ENCODE results near the gene CKAP2. TPM values are rescaled to one million over a fixed set of nuclear protein-coding genes. Genes with fewer than 3 reads are reported as not detected.
"Not testable (repeated sequence)": the region's sequence is repeated elsewhere in the genome, so short reads cannot be mapped to it uniquely, and the experiment has no call there.

CKAP2 gene, protein sequence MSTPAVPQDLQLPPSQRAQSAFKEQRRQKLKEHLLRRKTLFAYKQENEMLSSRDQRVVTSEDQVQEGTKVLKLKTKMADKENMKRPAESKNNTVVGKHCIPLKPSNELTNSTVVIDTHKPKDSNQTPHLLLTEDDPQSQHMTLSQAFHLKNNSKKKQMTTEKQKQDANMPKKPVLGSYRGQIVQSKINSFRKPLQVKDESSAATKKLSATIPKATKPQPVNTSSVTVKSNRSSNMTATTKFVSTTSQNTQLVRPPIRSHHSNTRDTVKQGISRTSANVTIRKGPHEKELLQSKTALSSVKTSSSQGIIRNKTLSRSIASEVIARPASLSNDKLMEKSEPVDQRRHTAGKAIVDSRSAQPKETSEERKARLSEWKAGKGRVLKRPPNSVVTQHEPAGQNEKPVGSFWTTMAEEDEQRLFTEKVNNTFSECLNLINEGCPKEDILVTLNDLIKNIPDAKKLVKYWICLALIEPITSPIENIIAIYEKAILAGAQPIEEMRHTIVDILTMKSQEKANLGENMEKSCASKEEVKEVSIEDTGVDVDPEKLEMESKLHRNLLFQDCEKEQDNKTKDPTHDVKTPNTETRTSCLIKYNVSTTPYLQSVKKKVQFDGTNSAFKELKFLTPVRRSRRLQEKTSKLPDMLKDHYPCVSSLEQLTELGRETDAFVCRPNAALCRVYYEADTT
- 48.5 and 68.5 TPM in 2 replicates for total RNA-seq
- 14.2 TPM for polyA plus RNA-seq (2012)

GRCh38 chr13:52454820-52455676 lies at the start of gene CKAP2:
TSS of gene CKAP2 (plus strand) at chr13:52455478. CDS start at chr13:52455557, 79 bp downstream.
- peak; percentile 96 for DNase-seq (ENCODE audit: low read depth)

DNA sequence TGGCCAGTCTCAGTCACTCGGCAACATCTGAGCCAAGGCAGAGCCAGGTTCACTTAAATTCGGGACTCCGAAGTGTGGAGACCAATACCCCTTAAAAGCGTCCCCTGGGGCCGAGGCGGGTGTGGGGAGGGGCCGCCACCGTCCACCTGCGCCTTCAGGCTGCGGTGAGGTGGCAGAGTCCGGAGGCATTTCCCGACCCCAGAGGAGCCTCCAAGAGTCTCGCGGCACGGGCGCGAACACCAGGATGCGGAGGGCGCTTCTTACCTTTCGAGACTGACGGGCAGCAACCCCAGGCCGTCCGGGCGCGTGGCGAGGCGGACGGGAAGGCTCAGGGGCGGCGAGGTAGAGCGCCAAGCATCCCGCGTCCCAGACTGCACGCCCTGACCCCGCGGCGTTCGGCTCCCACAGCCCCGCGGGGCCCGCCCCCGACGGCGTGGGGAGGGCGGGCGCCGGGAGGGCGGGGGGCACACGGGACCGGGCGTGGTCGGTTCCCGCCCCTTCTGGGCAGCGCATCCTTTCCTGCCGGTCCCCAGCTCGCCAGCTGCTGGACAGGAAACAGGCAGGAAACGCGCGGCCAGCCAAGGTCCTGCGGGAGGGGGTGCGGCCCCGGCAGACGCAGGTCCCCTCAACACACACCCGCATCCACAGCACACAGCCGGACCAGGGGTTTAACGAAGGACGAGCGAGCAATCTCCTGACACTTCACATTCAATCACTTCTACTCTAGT lies 49.3 kb upstream of the CKAP2 start, which contains the start of gene THSD1:
THSD1 (minus strand) TSS at position 406 of the 728 bp plus-strand sequence. CDS start 3,572 bp downstream, outside the sequence.
- peak; percentile 81 for DNase-seq (ENCODE audit: low read depth)

GRCh38 chr13:52406629-52407028 lies 48.6 kb upstream of the CKAP2 start:
- DNase-seq (ENCODE audit: low read depth) = no peak

DNA sequence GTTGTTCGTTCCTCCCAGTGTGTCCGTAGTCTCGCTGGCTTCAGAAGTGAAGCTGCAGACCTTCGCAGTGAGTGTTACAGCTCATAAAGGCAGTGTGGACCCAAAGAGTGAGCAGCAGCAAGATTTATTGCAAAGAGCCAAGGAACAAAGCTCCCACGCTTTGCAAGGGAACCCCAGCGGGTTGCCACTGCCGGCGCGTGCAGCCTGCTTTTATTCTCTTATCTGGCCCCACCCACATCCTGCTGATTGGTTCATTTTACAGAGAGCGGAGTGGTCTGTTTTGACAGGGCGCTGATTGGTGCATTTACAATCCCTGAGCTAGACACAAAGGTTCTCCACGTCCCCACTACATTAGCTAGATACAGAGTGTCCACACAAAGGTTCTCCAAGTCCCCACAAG lies 47.8 kb upstream of the CKAP2 start:
- DNase-seq (ENCODE audit: low read depth) = not testable (repeated sequence)

DNA sequence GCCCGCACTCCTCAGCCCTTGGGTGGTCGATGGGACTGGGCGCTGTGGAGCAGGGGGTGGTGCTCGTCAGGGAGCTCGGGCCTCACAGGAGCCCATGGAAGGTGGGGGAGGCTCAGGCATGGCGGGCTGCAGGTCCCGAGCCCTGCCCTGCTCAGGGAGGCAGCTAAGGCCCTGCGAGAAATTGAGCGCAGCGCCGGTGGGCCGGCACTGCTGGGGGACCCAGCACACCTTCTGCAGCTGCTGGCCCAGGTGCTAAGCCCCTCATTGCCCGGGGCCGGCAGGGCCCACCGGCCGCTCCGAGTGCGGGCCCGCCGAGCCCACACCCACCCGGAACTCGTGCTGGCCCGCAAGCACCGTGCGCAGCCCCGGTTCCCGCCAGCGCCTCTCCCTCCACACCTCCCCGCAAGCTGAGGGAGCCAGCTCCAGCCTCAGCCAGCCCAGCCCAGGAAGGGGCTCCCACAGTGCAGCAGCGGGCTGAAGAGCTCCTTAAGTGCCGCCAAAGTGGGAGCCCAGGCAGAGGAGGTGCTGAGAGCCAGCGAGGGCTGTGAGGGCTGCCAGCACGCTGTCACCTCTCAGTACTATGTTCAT lies 47.1 kb upstream of the CKAP2 start:
- DNase-seq (ENCODE audit: low read depth) = not testable (repeated sequence)

DNA sequence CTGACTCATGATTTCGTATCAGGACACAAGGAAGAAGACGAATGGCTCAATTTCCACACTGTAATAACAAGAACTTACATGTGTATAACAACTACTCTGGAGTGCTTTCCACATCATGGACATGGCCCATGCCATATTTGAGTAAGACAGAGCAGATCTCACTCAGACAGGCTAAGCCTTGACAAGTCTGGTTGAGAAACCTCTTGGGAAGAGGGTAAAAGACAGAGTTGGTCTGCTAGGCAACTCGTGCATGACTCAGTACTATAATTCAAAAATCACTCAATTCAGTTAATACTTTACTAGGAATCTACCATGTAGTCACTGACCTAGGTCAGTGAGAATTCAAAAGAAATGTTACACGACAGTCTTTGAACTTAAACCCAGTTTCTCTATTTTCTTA lies 43.6 kb upstream of the CKAP2 start:
- DNase-seq (ENCODE audit: low read depth) = peak; percentile 48

GRCh38 chr13:52412128-52412527 lies 43.1 kb upstream of the CKAP2 start:
- DNase-seq (ENCODE audit: low read depth) = no peak

GRCh38 chr13:52414051-52414450 lies 41.2 kb upstream of the CKAP2 start:
- DNase-seq (ENCODE audit: low read depth) = no peak

GRCh38 chr13:52414963-52415362 lies 40.3 kb upstream of the CKAP2 start:
- peak; percentile 42 for DNase-seq (ENCODE audit: low read depth)

GRCh38 chr13:52419080-52419479 lies 36.2 kb upstream of the CKAP2 start:
- DNase-seq (ENCODE audit: low read depth) = peak; percentile 52

GRCh38 chr13:52421216-52421615 lies 34.1 kb upstream of the CKAP2 start:
- DNase-seq (ENCODE audit: low read depth) = no peak

GRCh38 chr13:52428295-52428694 lies 27.0 kb upstream of the CKAP2 start:
- DNase-seq (ENCODE audit: low read depth) = no peak

DNA sequence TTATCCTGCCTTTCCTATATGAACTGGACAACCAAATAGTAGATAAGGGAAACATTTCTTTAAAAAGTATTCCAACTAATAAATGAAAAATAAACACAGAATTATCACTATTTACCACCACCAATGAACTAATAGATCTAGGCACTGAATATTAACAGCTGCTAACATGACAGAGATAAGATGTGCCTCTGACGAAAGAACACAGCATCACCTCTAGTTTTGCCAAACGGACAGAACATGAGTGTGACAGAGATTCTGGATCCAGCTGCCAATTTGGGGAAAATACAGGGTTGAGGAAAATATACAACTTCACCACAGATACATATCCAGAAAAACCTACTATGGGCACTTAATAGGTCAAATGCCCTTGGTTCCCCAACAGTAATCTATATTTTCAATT lies 22.8 kb upstream of the CKAP2 start:
- no peak for DNase-seq (ENCODE audit: low read depth)

DNA sequence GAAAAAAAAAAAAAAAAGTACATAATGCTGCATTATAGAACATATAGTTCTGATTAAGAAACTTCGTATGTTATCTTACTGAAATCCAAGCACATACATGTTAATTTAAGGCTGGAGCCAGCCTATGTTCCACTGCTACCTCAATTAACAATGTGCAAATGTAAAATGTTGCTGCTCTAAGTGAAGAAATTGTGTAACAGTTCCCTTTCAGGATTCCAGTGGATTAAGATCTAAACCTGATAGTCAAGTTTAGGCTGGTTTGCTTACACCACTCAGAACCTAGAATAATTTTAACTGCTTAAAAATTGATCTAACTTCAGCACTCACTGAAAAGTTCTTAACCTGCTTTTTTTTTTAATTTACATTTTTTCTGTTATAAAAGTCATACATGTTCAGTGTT lies 9.0 kb upstream of the CKAP2 start:
- DNase-seq (ENCODE audit: low read depth) = no peak

DNA sequence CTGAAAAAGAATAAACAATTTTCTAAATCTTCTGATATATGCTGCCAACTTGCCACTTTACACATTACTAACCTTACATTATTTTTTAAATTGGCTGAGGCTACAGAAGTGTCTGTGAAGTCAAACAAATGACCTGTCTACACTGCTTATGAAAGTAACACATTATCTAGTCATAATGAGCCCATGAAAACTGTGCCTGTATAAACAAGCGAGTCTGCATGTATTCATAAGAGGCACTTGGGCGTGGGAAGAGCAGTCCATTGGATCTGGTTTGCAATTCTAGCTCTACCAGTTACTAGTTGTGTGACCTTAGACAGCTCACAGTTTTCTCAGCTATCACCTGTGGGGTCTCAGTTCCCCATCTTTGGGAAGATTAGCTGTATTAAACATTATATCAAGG lies 7.9 kb upstream of the CKAP2 start:
- DNase-seq (ENCODE audit: low read depth) = no peak

DNA sequence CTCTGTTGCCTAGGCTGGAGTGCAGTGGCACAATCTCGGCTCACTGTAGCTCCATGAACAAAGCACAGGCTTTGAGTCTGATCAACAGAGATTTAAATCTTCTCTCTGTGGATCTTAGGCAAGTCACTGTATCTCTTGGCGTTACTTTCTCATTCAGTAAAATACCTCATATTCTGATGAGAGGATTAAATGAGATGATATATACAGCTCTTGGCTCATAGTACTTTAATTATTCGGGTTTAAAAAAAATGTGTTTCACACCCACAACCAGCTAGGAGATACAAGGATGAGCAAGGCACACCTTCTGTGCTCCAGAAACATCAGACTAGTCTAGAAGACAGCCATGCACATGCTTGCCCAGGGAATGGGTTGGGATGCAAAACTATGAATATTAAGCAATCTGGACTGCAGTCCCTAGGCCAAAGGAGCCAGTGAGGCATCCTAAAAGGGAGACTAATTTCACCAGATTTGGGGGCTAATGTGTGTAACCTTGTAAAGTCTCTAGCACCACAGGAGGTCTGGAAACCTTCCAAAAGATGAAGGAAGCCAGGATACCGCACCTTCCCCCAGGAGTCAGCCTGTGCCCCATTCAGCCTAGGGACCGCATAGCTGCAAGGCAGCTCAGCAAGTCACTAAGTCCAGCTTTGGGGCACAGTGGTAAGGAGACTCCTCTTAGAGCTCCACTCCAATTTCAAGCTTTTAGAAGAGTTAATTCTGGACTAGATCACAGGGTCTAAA lies 7.3 kb upstream of the CKAP2 start:
- DNase-seq (ENCODE audit: low read depth) = peak; percentile 48

GRCh38 chr13:52449331-52450011 lies 5.8 kb upstream of the CKAP2 start:
- DNase-seq (ENCODE audit: low read depth) = no peak

DNA sequence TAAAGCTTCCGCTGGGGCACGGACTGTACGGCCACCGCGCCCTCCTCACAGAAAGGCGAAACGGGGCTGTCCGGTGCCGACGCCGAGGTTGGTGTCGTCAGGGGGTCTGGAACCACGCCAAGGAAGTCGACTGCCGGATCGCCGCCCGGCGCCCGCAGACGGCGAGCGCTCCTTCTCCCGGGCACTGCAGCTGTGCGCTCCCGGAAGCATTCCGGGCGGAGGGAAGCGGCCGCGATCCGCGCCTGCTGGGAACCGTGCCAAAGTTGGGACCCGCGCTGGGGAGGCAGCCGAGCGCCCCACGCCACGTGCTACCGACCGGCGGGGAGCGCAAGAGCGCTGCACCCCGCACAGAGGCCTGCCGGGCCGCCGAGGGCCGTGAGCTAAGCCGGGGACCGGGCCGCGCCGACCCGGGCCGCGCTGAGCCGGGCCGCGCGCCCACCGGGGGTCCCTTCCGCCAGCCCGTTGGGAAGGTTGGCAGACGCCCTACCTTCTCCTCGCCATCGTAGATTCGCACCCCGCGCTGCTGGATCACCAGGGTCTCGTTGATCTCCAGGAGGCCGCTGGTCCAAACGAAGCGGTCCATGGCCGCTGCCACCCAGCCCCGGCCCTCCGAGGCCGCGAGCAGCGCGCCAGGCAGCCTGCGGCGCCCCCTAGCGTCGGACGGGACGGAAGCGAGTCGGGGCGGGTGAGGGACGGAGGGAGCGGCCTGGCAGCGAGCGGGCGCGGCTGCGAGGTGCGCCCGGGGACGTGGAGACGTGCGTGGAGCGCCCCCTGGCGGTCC lies 5.1 kb upstream of the CKAP2 start, which contains the start of gene VPS36:
VPS36 (minus strand) TSS at position 623 of the 781 bp plus-strand sequence; CDS start at position 583, 40 bp downstream.
- peak; percentile 96 for DNase-seq (ENCODE audit: low read depth)

All from myocyte (in vitro differentiated cells).